ENCODE measurements around the gene BTF3. TPM values are rescaled to one million over a fixed set of nuclear protein-coding genes. Genes with fewer than 3 reads are reported as not detected.
A peak's percentile ranks its signal among the peaks of the same experiment; 100 is the strongest.

Gene BTF3
- total and polyA plus RNA-seq, 2 of the 8 experiments (the other 6 are each of a cell fraction or from before 2014, with no cell fraction given) = 396 to 754 TPM

DNA sequence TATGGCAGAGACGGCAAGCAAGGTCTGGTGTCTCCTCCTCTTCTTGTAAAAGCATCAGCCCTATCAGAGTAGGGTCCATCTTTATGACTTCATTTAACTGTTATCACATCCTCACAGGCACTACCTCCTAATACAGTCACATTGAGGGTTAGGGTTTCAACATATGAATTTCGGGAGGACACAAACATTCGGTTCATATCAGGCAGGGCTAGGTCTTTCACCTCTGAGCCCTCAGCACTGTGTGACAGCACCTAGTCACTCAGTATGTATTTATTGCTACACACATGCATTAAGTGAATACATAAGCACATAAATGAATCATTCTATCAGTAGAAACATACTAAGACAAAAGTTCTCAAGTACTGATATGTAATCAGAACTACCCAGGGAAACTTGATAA lies 9.4 kb upstream of the BTF3 start:
- peak overlapping the region; percentile 100 for H2BK20ac ChIP-seq (ENCODE audit: low read length)
- 71% methylated on average over 3 of the region's 3 CpGs; no CpG with 5 or more reads in 1 of the 2 experiments for WGBS, 2 experiments (ENCODE audit: extremely low coverage in 1 of 2, insufficient coverage in 1 of 2, insufficient read length in 1 of 2, insufficient replicate concordance in 2 of 2, low coverage in 1 of 2, low lambda C conversion rate in 2 of 2, missing lambda C conversion rate in 1 of 2)
- H3K18ac ChIP-seq (ENCODE audit: extremely low read depth, low read length) = peak overlapping the region; percentile 89
- H2BK12ac ChIP-seq (ENCODE audit: low read depth, low read length) = peak overlapping the region; percentile 99
- H2BK5ac ChIP-seq (ENCODE audit: low read depth, low read length) = peak overlapping the region; percentile 100
- H3K27me3 ChIP-seq (replicated peaks in 1 of 4; ENCODE audit: control insufficient read depth in 3 of 4, extremely low read depth in 1 of 4, insufficient read depth in 3 of 4, low read length in 3 of 4) = no peaks in the 10 kb centered on the region
- peak overlapping the region; percentile 97 for H2AK5ac ChIP-seq (ENCODE audit: low read depth, low read length)
- H3K4ac ChIP-seq (replicated peaks; ENCODE audit: insufficient read length, low read depth, low read length) = peak overlapping the region; percentile 88
- no peak overlapping the region for H2BK15ac ChIP-seq (ENCODE audit: low read length)
- H4K5ac ChIP-seq (ENCODE audit: insufficient read length, low read depth, low read length) = peak overlapping the region; percentile 92
- no peak overlapping the region for H4K8ac ChIP-seq (ENCODE audit: extremely low read depth, insufficient read depth, low read length)
- H4K20me1 ChIP-seq (replicated peaks in 1 of 2; ENCODE audit: control insufficient read depth in 1 of 2, insufficient read depth in 2 of 2, low read length in 2 of 2) = no peaks in the 10 kb centered on the region
- no peak overlapping the region for H3K23ac ChIP-seq (ENCODE audit: insufficient read length)
- peak overlapping the region; percentile 73 for H3K27ac ChIP-seq (ENCODE audit: low read depth, low read length)
- no peak overlapping the region for H3K4me3 ChIP-seq (ENCODE audit: extremely low read depth in 1 of 4, insufficient read depth in 2 of 4, low read depth in 3 of 4, low read length in 4 of 4)
- peaks cover 2% of the 10 kb centered on the region; the same call in 1 of the 2 replicates for H3K23me2 ChIP-seq (ENCODE audit: low read depth, low read length)
- no peak overlapping the region; a peak in 1 of 7 replicates for H3K9ac ChIP-seq (replicated peaks in 1 of 4; ENCODE audit: extremely low read depth in 1 of 4, low read depth in 3 of 4, low read length in 3 of 4)
- no peak overlapping the region; a peak in 1 of 4 replicates for H3K4me2 ChIP-seq (ENCODE audit: insufficient read depth in 1 of 2, low read depth in 2 of 2, low read length in 2 of 2)
- H3K56ac ChIP-seq (replicated peaks; ENCODE audit: insufficient read length, low read depth, low read length) = no peak overlapping the region
- TF ChIP-seq SUZ12 (IDR thresholded peaks at IDR 0.05; ENCODE audit: low read length) = no peak
- TF ChIP-seq RXRA (IDR thresholded peaks at IDR 0.05; ENCODE audit: insufficient read depth, low read depth, low read length) = no peak
- no peak for TF ChIP-seq PHF8 (conservative IDR thresholded peaks at IDR 0.05; ENCODE audit: low read depth, low read length)
- no peak for TF ChIP-seq JUN (IDR thresholded peaks at IDR 0.05; ENCODE audit: low read depth, low read length)
- no peak for TF ChIP-seq POU5F1 (IDR thresholded peaks at IDR 0.05; ENCODE audit: low read depth, low read length)
- TF ChIP-seq CHD2 (IDR thresholded peaks at IDR 0.05; ENCODE audit: low read length) = no peak
- TF ChIP-seq EP300 (IDR thresholded peaks at IDR 0.05; ENCODE audit: borderline replicate concordance in 1 of 2, low read depth in 2 of 2, low read length in 2 of 2) = no peak
- no peak for TF ChIP-seq NRF1 (IDR thresholded peaks at IDR 0.05; ENCODE audit: low read depth, low read length)
- no peak for TF ChIP-seq SIRT6 (IDR thresholded peaks at IDR 0.05; ENCODE audit: low read length)
- TF ChIP-seq EZH2 (IDR thresholded peaks at IDR 0.05; ENCODE audit: low read depth, low read length, severe bottlenecking) = no peak
- no peak for TF ChIP-seq SP1 (IDR thresholded peaks at IDR 0.05; ENCODE audit: low read depth, low read length)
- no peak for TF ChIP-seq HDAC6 (IDR thresholded peaks at IDR 0.05; ENCODE audit: low read depth, low read length)
- TF ChIP-seq POLR2AphosphoS5 (IDR thresholded peaks at IDR 0.05; ENCODE audit: low read depth, low read length) = no peak
- TF ChIP-seq SP4 (IDR thresholded peaks at IDR 0.05; ENCODE audit: low read length) = no peak
- peak overlapping the region; percentile 97 for H4K91ac ChIP-seq (replicated peaks; ENCODE audit: insufficient read length, low read length)
- ChIA-PET POLR2A (ENCODE audit: partially characterized antibody) (interaction anchor here (0.9 to 9.3 kb wide), 9 partner anchors 9 to 70 kb away, joined by 3 to 170 read pairs (median 4); partner anchors contain the start of genes BTF3 and FOXD1), CTCF (ENCODE audit: partially characterized antibody) (interaction anchor here (2.0 to 5.3 kb wide), 3 partner anchors 8 to 34 kb away, joined by 11 to 38 read pairs (median 17); no protein-coding TSS in a partner anchor)
- peak overlapping the region; percentile 99 for H2BK120ac ChIP-seq (replicated peaks; ENCODE audit: low read depth, low read length)
- H3K4me1 ChIP-seq (replicated peaks in 1 of 4; ENCODE audit: control insufficient read depth in 3 of 4, insufficient read depth in 4 of 4, low read length in 3 of 4) = peaks cover 11 to 19% (median 15%) of the 10 kb centered on the region in 4 experiments
- H3K9me3 ChIP-seq (ENCODE audit: insufficient read depth in 2 of 2, low read depth in 1 of 2, low read length in 1 of 2) = no peaks in the 10 kb centered on the region
- H3K79me1 ChIP-seq (ENCODE audit: low read depth, low read length) = no peaks in the 10 kb centered on the region
- H3K36me3 ChIP-seq (ENCODE audit: control insufficient read depth in 2 of 4, insufficient read depth in 4 of 4, low read length in 3 of 4) = no peaks in the 10 kb centered on the region
- no peaks in the 10 kb centered on the region for H3K79me2 ChIP-seq (ENCODE audit: control insufficient read depth in 1 of 2, insufficient read depth in 2 of 2, low read length in 2 of 2)
- H2AFZ ChIP-seq (ENCODE audit: low read length) = peak overlapping the region; percentile 45; the same call in 1 of the 2 replicates
- H3K14ac ChIP-seq (ENCODE audit: insufficient read length) = no peak overlapping the region
- FAIRE-seq = no peak
- no peak for DNase-seq (ENCODE audit: low read depth in 1 of 2, low spot score in 2 of 2)
